Ovary (tissue), 3 donors: ENCODE measurements around the gene ITGAD.

ENCODE experiments used
- CTCF ChIP-seq, 3 donors: fragments of 450-650 bp in 2 of 3; fragments of 200-600 bp in 1 of 3; IDR thresholded peaks; one replicate each; pipeline versions ENCODE4 v1.5.1 to v1.8.0; 2016 to 2022; ENCODE audit warnings: antibody characterized with exemption in 3 of 3, mild to moderate bottlenecking in 1 of 3
- EP300 ChIP-seq: sonication (generic); formaldehyde crosslinking; IDR thresholded peaks from one replicate; pipeline ENCODE4 v1.6.1; 2017; ENCODE audit warnings: antibody characterized with exemption
- POLR2A ChIP-seq: fragments of 450-650 bp; IDR thresholded peaks from one replicate; pipeline ENCODE4 v1.6.1; 2017; ENCODE audit warnings: antibody characterized with exemption, mild to moderate bottlenecking, moderate library complexity
- donor health status: DM: no; HTN: no; CAD: no.

GRCh38 chr16:31451201-31451600, 58.1 kb downstream of the ITGAD start:
- TF ChIP-seq POLR2A, result no peak
- no peak for TF ChIP-seq CTCF (IDR thresholded peaks at IDR 0.05)
- TF ChIP-seq EP300, result no peak
